GM19324 (cell line): ENCODE measurements around the gene CACNA1G.

Experiments used
- ATAC-seq: cut with Tn5 transposase; IDR thresholded peaks from one replicate; pipeline ENCODE4 v1.9.1; 2021; ENCODE audit warnings: mild to moderate bottlenecking, moderate library complexity; ENCODE audit not compliant: unreplicated experiment, low FRiP score

The CACNA1G gene

GRCh38 chr17:50642071-50642721, 81.7 kb downstream of the CACNA1G start:
- ATAC-seq, result no peak

- ATAC-seq, result no peak
These were observed 82.5 kb downstream of the CACNA1G start for GRCh38 chr17:50642722-50643656.

- ATAC-seq, result no peak
These were observed 85.5 kb downstream of the CACNA1G start for GRCh38 chr17:50645748-50646682.

GRCh38 chr17:50647187-50647586, 86.7 kb downstream of the CACNA1G start:
- ATAC-seq, result no peak

- no peak for ATAC-seq
These were observed 88.8 kb downstream of the CACNA1G start for GRCh38 chr17:50649042-50649908.

GRCh38 chr17:50651661-50652060, 91.1 kb downstream of the CACNA1G start:
- no peak for ATAC-seq

GRCh38 chr17:50653738-50654137, 93.2 kb downstream of the CACNA1G start:
- ATAC-seq, result no peak

GRCh38 chr17:50656509-50656908, 96.0 kb downstream of the CACNA1G start:
- ATAC-seq, result no peak

- ATAC-seq, result no peak
These were observed 96.5 kb downstream of the CACNA1G start for GRCh38 chr17:50657054-50657453.

- ATAC-seq, result no peak
These were observed 97.1 kb downstream of the CACNA1G start for GRCh38 chr17:50657627-50658026.

- no peak for ATAC-seq
These were observed 98.1 kb downstream of the CACNA1G start for GRCh38 chr17:50658616-50659015.

- ATAC-seq, result no peak
These were observed 98.7 kb downstream of the CACNA1G start for GRCh38 chr17:50659179-50659578.

GRCh38 chr17:50660042-50660886, 99.7 kb downstream of the CACNA1G start:
- ATAC-seq, result no peak

GRCh38 chr17:50660887-50661345, 100.4 kb downstream of the CACNA1G start:
- ATAC-seq, result no peak

- ATAC-seq, result no peak
These were observed 100.8 kb downstream of the CACNA1G start for GRCh38 chr17:50661348-50661747.

- no peak for ATAC-seq
These were observed 101.4 kb downstream of the CACNA1G start for GRCh38 chr17:50661795-50662391.

- ATAC-seq, result no peak
These were observed 102.2 kb downstream of the CACNA1G start for GRCh38 chr17:50662632-50663225.

GRCh38 chr17:50663812-50664374, 103.4 kb downstream of the CACNA1G start:
- no peak for ATAC-seq
